AG04450 (cell line): ENCODE results near the gene SNAPC4. TPM values are rescaled to one million over a fixed set of nuclear protein-coding genes. Genes with fewer than 3 reads are reported as not detected.
A peak's percentile ranks its signal among the peaks of the same experiment; 100 is the strongest.
"Not testable (repeated sequence)": the region's sequence is repeated elsewhere in the genome, so short reads cannot be mapped to it uniquely, and the experiment has no call there.

Source experiments
- CTCF ChIA-PET: fragments of 300-600, 350-600 bp; formaldehyde crosslinking; extraction: SDS; loops from one replicate; lab custom pipeline; 2022; ENCODE audit warnings: antibody characterized with exemption, inconsistent platforms; lab: Charles Lee
- POLR2A ChIA-PET: fragments of 350-600 bp; formaldehyde crosslinking; extraction: SDS; loops from one replicate; lab custom pipeline; 2021; ENCODE audit warnings: antibody characterized with exemption, inconsistent platforms; lab: Yijun Ruan, JAX
- DNase-seq: peaks from one replicate; pipeline ENCODE4 v3.0.0-alpha.2; 2011; ENCODE audit warnings: low read depth, low spot score
- H3K27ac ChIP-seq: one replicate; pipeline ENCODE4 v1.5.1; 2012; ENCODE audit warnings: low read depth, low read length, control low read depth
- H3K27me3 ChIP-seq: one replicate; pipeline ENCODE4 v1.6.0; 2012; ENCODE audit warnings: low read length; ENCODE audit not compliant: control insufficient read depth, insufficient read depth
- H3K4me3 ChIP-seq: 2 replicates; pipeline ENCODE4 v1.5.1; 2011; ENCODE audit warnings: mild to moderate bottlenecking, low read depth, low read length, control low read depth
- H3K9me3 ChIP-seq: 2 replicates; pipeline ENCODE4 v1.5.1; 2012; ENCODE audit warnings: low read length; ENCODE audit not compliant: control insufficient read depth, insufficient read depth
- polyA plus RNA-seq: library from polyadenylated mRNA; depleted of rRNA; stranded (reverse); fragments of >200 nt; gene quantifications from 2 replicates; pipeline ENCODE4 v1.2.3, GENCODE V29; 2011; rRNA removed
- TF ChIP-seq, protein P1 (sequence below): IDR thresholded peaks from 2 replicates; pipeline ENCODE4 v1.5.1; 2011; ENCODE audit warnings: low read depth, low read length, control low read depth, inconsistent platforms

The SNAPC4 gene
- polyA plus RNA-seq, 1 experiment: 2.2 TPM

DNA sequence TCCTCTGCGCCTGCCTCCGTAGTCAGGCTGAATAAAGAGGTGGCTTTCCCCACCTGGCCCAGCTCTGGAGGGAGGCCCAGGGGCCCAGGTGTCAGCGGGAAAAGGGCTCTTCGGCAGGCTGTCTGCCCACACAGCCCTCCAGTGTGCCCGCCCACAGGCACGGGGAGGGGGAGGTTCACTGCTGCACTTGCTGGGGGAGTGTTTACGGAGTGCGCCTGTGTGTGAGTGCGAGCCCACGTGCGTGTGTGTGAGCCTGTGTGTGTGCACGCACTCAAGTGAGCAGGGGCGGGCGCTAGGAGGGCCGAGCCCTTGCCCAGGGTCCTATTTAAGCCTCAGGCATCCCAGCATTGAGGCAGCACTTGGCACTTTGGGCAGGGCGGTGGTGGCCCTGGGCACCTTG lies 47.3 kb downstream of the SNAPC4 start:
- ChIA-PET CTCF (no interaction called here), POLR2A (interaction anchor here (0.7 kb wide), 1 partner anchor 10 kb away, joined by 3 read pairs; the partner anchor contains the start of gene DNLZ)
- peak overlapping the region; percentile 31 for H3K27ac ChIP-seq
- no peak overlapping the region for H3K4me3 ChIP-seq
- TF ChIP-seq, protein P1, sequence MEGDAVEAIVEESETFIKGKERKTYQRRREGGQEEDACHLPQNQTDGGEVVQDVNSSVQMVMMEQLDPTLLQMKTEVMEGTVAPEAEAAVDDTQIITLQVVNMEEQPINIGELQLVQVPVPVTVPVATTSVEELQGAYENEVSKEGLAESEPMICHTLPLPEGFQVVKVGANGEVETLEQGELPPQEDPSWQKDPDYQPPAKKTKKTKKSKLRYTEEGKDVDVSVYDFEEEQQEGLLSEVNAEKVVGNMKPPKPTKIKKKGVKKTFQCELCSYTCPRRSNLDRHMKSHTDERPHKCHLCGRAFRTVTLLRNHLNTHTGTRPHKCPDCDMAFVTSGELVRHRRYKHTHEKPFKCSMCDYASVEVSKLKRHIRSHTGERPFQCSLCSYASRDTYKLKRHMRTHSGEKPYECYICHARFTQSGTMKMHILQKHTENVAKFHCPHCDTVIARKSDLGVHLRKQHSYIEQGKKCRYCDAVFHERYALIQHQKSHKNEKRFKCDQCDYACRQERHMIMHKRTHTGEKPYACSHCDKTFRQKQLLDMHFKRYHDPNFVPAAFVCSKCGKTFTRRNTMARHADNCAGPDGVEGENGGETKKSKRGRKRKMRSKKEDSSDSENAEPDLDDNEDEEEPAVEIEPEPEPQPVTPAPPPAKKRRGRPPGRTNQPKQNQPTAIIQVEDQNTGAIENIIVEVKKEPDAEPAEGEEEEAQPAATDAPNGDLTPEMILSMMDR: no peak
- no peaks in the 10 kb centered on the region; the same call in 1 of the 2 replicates for H3K9me3 ChIP-seq
- H3K27me3 ChIP-seq: no peaks in the 10 kb centered on the region
- DNase-seq: no peak

GRCh38 chr9:136351868-136352267 lies 48.1 kb downstream of the SNAPC4 start:
- H3K4me3 ChIP-seq, CTCF ChIA-PET, POLR2A ChIA-PET, H3K27ac ChIP-seq, H3K27me3 ChIP-seq, H3K9me3 ChIP-seq, DNase-seq: not testable (repeated sequence)

DNA sequence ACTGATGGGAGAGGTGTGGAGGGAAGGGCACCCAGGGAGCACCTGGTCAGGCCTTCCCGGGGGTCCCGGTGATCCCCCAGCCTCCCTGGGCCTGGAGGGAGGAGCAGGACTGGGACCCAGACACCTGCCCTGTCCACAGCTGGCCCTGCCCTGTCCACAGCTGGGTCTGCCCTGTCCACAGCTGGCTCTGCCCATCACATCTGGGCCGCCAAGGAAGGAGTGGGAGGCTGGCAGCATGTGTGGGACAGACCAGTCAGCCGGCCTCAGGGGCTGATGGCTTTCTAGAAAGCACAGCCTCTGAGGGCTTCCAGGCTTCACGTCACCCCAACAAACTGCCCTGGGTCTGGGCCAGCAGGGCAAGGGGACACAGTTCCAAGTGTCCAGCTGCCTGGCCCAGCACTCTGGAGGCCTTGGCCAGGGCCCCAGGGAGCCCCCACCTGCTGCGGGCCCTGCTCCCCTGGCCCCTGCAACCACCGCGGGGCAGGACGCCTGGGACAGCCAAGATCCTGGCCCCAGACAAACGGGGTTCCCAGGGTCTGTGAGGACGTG lies 48.6 kb downstream of the SNAPC4 start:
- Histone ChIP-seq H3K4me3 (no peak overlapping the region), H3K9me3 (no peaks in the 10 kb centered on the region; the same call in 1 of the 2 replicates), H3K27me3 (no peaks in the 10 kb centered on the region), H3K27ac (no peak overlapping the region)
- CTCF ChIA-PET: no interaction called here
- POLR2A ChIA-PET: no interaction called here
- TF ChIP-seq, protein P1: no peak
- no peak for DNase-seq

Other genes starting within 250 kb of the SNAPC4 start
- not detected in 2 replicates for gene LHX3, start 195.0 kb downstream of the SNAPC4 start, polyA plus RNA-seq
- 12.8 and 14.7 TPM in 2 replicates for gene QSOX2, start 154.4 kb downstream of the SNAPC4 start, polyA plus RNA-seq
- gene CCDC187, start 96.1 kb downstream of the SNAPC4 start, polyA plus RNA-seq: not detected in 2 replicates
- 22.5 and 32.8 TPM in 2 replicates for gene GPSM1, start 72.6 kb downstream of the SNAPC4 start, polyA plus RNA-seq
- 3.7 and 4.7 TPM in 2 replicates for gene DNLZ, start 36.4 kb downstream of the SNAPC4 start, polyA plus RNA-seq
- gene CARD9, start 26.5 kb downstream of the SNAPC4 start, polyA plus RNA-seq: 0.63 and 0.93 TPM in 2 replicates
- gene ENTR1, start 10.4 kb upstream of the SNAPC4 start, polyA plus RNA-seq: 31.5 and 33.8 TPM in 2 replicates
- gene PMPCA, start 10.5 kb upstream of the SNAPC4 start, polyA plus RNA-seq: 53.8 and 65.8 TPM in 2 replicates
- gene INPP5E, start 39.7 kb upstream of the SNAPC4 start, polyA plus RNA-seq: 4.3 and 5.2 TPM in 2 replicates
- 23.2 and 30.7 TPM in 2 replicates for gene SEC16A, start 82.9 kb upstream of the SNAPC4 start, polyA plus RNA-seq
- gene NOTCH1, start 145.9 kb upstream of the SNAPC4 start, polyA plus RNA-seq: 0.89 and 1.7 TPM in 2 replicates